ENCODE measurements around the gene GLRA1.

GLRA1 gene

DNA sequence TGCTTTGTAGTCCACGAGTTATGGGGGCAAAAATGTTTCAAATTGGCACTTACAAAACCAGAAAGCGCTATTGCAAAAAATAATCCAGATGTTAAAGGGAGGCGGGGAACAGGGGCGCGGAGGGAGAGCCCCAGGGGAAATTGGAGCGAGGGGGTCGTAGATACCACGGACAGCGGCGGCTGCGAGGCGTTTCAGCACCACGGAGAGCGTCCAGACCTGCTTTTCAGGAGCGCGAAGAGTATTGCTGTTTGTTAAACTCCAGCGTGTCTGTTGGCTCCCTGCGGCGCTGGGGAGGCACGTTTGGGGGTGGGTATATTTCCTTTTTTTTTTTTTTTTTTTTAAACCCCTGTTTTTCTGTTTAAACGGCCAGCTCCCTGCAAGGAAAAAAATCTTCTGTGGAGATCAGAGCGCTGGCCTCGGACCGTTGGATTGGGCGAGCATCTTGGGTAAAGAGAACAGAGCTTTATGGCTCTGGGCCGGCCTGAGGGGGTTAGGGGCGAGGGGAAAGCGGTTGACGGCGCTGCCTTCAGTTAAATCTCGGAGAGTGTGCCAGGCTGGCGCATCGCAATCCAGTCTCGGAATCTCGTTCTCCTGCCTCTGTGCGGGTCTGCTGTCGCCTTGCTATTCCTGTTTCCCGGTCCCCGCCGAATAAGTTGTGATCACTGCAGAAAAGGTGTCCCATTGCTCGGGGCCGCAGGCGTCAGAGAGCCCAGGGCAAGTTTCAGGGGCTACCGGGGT, at the start of gene GLRA1:
TSS of gene GLRA1 (minus strand) at position 288 of the 738 bp plus-strand sequence. CDS start 302 bp downstream, outside the sequence.
- DNase-seq (ENCODE audit: low read depth in 2 of 2), result peak in 1 of 2 donors; percentile 9

DNA sequence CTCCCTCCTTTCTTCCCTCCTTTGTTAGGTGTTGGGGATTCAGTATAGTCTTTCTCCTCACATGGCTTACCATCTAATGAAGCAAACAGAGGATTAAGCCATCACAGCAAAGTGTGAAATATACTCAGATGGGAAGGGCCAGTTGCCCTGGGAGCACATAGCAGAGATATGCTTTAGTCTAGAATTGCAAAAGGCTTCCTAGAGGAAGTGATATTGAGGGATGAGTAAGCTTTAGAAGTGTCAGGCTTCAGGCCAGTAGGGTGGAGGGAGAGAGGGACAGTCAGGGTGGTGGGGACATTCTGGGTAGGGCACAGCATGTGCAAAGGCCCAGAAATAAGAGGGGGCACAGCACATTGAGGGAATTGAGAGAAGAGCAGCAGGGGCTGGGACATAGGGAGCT, 46.2 kb upstream of the GLRA1 start:
- DNase-seq (ENCODE audit: low read depth in 2 of 2), result no peak

DNA sequence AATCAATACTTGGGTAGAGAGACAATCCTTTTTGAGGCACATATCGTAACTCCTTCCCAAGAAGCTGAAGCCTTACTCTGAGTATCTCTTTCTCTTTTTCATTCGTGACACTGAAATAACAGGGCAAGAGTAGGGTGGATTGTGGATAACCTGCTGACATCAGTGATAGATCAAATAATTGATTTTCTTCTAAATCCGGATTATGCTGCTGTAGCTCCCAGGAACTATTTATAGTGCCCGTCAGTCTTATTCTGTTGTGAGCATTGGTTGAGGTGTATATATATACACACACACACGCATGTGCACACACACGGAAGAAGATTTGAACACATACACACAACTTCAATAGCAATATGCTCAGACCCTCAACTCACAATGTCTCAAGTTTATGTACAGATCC, 43.2 kb upstream of the GLRA1 start:
- DNase-seq (ENCODE audit: low read depth in 2 of 2), result no peak

DNA sequence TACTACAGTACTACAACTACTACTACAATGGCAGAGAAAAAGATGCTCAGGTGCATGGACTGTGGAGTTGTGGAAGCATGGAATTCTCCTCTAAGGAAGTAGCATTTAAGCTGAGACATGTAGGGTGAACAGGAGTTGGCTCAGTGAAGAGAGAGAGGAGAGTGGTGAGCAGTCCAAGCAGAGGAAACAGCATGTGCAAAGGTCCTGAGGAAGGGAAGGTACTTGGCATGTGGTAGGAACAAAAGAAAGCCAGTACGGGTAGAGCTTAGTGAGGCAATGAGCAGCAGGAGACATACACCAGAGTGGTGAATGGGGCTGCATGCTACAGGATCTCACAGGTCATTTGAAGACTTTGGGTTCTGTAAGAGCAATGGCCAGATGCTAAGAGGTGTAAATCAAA, 41.4 kb upstream of the GLRA1 start:
- DNase-seq (ENCODE audit: low read depth in 2 of 2), result no peak

DNA sequence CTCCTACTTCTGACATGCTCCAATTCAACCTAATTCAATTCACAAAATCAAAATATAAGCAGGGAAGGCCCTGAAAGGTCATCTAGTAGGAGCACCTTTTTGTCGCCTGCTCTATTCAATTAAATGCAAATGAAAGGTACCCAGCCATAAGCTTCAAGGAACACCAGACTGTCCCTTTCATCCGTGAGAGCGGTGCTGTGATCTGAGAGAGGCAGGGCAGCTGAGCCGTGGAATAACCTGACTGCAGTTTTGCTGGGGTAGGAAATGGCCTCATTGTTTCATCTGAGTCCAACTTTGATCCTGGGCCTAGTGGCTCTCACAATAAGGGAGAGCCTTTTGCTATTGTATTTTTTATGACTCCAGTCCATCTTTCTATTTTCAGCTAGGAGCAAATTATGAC, 39.8 kb upstream of the GLRA1 start:
- DNase-seq (ENCODE audit: low read depth in 2 of 2), result no peak

DNA sequence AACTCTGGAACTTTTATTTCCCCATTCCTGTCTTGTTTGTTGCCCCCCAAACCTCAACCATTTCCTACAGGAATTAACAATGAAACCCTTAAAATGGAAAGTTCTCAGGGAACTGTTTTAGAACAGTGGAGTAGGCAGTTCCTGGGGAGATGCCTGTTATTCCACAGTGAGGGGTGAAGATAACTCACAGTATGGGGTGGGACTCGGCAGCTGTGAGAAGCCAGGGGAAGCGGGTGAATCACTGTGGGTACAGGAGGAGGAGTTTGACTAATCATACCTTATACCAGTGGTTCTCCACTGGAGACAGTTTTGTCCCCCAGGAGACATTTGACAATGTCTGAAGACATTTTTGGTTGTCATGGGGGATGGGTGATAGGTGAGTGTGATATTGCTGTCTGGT, 36.9 kb upstream of the GLRA1 start:
- DNase-seq (ENCODE audit: low read depth in 2 of 2), result no peak

DNA sequence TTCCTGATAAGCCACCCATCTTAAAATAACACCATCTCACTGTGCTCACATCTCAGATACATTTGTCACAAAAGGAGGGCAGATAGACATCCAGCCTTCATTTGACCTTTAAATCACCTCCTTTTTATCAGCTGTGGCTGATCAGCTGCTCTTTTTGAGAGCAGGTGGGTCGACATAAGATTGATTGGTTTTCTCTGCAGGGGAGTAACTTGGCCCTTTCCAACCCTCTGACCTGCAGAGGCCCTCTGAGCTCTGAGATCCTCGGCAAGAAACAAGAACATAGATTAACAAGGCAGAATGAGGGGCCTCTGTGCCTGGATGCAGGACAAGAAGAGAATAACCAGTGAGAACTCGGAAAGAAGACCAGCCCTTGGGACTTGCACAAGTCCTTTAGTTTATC, 33.5 kb upstream of the GLRA1 start:
- DNase-seq (ENCODE audit: low read depth in 2 of 2), result no peak

DNA sequence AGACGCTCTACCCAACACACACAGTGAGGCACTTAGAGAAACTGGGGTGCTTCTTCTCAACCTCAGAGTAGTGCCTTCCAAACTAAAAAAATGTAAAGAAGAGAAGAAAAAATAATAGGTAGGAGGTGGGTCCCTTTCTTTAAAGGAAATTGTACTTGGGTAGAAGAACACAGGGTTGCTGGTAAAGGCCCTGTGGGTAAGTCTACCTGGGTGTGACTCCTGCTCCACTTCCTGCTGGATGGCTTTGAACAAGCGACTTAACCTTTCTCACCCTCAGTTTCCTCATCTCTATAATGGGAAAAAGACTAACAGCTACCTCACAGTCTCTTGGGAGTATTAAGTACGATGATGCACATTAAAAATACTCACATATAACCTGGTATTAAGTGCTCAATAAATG, 32.1 kb upstream of the GLRA1 start:
- no peak for DNase-seq (ENCODE audit: low read depth in 2 of 2)

DNA sequence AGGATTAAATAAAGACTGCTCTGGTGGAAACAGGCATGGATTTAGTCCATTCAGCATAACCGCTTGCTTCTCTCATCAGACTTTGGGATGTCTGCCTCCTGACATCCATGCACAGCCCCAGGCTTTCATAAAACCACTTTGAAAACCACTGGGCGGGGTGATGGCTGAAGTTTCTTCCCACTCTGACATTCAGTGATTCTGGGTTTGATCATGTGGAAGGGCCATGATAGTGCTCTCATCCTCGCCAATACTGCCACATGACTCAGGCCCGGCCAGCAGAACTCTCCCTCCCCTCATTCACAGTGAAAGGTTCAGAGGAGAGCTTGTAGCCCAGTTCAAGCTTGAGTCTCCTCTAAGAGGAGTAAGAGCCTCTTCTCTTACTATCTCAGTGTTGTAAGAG, 29.6 kb upstream of the GLRA1 start:
- no peak for DNase-seq (ENCODE audit: low read depth in 2 of 2)

DNA sequence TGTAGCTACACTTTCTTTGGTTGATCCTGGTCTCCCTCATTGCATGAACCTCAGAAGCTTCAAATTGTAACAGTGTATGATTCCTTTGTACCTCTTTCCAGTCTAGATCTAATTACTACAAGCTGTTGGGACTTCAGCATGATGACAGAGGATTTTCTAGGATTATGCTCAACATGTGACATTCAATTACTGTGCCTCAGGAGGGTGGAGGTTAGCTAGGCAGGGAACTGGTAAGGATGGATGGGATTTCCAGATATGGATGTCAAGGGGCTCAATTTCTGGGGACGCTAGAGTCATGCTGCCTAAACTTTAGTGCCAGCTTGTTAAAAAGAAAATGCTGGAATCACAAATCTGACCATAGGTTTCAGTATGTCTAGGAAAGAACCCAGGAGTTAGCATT, 29.2 kb upstream of the GLRA1 start:
- DNase-seq (ENCODE audit: low read depth in 2 of 2), result no peak

DNA sequence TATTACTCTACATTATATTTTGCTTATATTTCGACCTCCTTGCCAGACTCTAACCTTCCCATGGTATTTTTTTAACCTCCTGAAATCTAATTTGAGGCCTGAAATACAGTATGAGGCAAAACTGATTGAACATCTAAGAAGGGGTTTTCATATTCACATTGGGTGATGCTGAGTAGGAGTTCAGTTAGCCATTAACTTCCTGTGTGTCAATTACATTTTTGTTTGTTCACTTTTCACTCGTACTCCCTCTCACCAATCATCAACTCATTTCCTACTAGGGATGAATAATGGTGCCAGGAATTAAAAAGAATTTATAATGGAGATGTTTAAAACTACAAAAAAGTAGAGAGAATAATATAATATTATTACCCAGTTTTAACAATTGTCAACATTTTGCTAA, 27.6 kb upstream of the GLRA1 start:
- DNase-seq (ENCODE audit: low read depth in 2 of 2), result no peak

DNA sequence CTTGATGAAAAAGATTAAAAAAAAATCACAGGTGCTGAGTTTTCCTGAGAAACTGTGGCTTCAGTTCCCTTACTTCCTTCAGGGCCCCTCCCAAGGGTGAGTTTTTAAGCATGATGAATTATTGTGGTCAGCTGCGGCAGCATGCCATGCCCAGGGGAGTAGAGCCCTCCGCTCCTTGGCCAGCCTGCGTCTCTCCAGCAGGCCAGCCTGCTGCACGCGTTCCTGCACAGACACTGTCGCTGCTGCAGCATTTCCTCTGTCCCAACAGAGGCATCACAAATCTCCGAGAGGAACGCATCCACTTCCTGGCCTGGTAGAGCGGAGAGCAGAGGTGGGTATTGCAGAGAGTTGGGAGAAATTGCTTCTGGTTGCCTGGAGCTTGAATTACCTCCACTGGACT, 26.1 kb upstream of the GLRA1 start:
- no peak for DNase-seq (ENCODE audit: low read depth in 2 of 2)

DNA sequence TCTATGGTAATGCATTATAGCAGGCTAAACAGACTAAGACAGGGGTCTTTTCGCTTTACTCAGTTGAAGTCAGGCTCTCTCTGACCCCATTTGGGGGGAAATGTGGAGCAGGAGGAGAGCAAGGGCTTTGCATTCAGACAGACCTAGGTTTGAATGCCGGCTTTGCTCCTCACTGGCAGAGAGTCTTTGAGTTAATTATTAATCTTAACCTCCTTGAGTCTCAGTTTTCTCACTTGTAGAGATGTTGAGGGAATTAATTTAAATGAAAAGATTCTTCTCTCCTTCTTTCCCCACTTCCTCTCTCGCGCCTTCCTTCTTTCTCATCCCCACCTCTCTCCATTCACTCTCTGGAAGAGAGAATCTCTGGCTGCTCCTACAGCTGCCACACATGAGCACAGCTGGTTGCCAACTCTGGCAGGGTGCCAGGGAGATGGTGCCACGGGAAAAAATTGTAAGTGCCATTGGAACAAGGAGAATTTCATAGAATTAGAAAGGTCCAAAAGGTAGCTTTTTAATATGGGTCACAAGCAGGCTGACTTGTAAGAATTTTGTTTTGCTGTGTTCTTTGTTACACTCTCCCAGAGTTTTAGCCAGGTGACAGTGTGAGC, 25.2 kb upstream of the GLRA1 start:
- DNase-seq (ENCODE audit: low read depth in 2 of 2), result no peak

DNA sequence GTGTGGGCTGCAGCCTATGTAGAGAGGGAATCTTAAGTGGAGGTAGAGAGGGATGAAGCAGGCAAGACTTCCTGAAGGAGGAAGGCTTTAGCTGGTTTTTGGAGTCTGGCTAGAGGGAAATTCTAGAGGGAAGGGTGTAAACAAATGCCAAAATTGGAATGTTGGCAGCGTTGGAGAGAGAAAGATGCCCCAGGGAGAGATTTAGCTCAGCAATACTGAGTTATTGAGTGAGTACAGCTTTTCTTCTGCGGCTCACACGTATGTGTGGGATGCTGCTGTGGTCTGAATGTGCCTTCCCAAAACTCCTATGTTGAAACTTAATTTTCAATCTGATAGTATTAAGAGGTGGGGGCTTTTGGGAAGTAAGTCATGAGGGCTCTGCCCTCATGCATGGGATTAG, 24.5 kb upstream of the GLRA1 start:
- no peak for DNase-seq (ENCODE audit: low read depth in 2 of 2)

DNA sequence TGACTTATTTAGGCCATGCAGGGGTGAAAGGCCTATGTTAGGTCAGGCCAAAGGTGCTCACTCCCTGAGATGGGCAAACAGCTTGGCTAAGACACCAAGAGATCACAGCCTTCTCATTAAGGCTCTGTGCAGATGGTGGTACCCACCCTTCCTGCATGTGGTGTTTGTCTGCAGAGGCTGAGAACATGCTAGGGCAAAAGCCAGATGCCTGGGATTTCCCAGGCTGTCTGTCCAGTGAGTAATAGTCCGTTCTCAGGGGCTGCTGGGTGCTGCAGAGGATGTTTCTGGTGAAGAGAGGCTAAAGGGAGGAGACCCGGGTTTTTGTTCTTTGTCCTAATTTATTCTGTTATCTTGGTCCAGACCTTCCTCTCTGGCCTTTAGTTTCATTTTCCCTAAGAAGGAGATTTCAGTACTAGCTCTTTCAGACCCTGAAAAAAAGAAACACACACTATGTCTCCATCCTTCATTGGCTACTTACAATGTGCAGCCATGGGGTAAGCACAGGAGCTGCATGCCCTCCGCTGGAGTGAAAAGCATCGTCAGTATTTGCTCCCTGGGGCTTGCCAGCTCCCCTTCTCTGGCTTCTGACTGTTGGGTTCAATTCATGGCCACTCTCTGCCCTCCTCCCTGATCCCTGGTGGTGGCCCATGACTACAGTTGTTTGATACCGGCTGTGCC, 23.4 kb upstream of the GLRA1 start:
- DNase-seq (ENCODE audit: low read depth in 2 of 2), result no peak

DNA sequence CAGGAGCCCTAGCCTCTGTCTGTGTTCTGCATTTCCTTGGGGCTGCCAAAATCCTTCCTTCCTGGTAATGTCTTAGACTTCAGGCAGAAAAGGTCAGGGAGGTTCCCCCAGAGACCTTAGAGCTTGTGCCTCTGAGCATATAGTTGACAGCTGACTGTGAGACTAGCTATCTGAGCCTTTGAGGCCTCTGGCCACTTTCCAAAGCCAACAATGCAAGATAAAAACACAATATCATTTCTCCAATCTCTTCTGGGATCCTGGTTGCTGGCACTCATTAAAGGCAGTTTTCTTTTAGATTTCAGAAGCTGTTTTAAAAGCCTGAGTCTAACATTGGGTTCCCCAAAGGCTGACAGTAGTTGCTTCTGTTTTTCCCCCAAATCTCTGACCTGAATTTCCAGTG, 13.2 kb upstream of the GLRA1 start:
- no peak for DNase-seq (ENCODE audit: low read depth in 2 of 2)

DNA sequence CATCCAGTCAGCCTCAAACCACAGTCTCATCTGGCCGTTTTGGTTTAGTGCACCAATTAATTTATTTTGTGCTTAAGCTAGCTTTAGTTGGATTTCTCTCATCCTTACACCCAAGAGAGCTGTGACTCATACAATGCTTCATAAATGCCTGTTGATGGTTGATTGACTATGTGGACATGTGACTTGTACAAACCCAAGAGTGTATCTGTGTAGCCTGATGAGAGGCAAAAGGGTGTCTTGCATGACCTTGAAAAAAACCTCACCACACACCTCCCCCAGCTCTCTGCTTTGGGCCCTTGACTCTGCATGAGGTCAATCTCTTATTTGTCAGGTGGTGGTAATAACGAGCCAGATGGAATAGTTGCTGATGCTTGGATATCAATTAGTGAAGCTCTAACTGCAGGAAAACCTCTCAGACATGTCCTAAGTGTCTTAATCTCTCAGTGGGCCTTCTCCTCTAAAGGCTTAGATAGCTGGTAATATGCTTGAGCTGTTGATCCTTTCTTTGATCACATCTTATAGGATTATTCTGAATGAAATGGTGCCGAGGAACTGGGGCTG, 10.6 kb upstream of the GLRA1 start:
- no peak for DNase-seq (ENCODE audit: low read depth in 2 of 2)

DNA sequence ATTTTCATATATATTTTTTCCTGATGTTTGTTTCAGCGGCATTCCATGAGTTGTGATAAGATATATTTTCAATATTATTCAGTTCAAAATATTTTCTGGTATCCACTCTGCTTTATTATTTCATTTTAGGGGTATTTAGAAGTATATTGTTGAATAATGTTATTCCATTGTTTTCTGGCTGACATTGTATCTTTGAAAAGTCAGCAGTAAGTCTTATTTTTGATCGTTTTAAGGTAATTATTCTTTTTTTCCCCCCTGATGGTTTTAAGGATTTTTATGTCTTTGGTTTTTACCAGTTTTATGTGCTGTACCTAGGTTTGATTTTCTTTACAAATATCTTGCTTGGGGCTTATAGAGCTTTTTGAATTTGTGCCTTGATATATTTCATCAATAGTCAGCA, 6.6 kb upstream of the GLRA1 start:
- no peak for DNase-seq (ENCODE audit: low read depth in 2 of 2)

DNA sequence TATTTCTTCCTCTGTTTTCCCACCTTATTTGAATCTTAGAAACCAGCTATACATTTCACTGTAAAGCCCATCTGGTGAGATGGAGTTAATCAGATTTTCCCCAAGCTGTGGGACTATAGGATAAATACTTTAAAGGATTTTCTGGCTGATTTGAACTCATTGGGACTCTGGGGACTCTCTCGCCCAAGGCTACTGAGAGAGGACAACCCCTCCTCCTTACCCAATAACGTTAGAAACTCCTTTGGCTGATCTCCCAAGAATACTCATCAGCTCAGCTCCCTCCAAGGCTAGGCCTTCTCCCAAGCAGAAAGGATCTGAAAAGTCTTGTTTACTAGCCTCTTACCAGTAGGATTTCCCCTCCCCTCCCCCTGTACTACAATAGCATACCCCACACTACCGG, 1.5 kb upstream of the GLRA1 start:
- DNase-seq (ENCODE audit: low read depth in 2 of 2), result no peak

DNA sequence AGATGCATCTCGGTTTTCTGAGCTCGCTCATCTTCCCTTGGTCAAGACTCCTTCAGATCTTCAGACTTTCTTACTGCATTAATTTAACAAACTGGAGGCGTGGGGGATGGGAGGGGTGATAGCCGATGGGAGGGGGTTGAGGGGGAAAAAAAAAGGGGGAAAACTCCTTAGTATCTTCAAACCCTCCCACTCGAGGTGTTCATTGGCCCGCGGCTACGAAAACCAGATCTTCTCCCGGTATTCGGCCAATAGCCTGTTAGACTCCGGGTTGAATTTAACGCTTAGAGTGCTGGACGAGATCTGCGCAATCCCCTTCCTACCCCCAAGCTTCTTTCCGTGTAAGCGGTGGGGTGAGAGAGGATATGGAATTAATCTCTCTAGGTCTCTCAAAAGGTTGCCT, 689 bp upstream of the GLRA1 start:
- no peak for DNase-seq (ENCODE audit: low read depth in 2 of 2)

DNA sequence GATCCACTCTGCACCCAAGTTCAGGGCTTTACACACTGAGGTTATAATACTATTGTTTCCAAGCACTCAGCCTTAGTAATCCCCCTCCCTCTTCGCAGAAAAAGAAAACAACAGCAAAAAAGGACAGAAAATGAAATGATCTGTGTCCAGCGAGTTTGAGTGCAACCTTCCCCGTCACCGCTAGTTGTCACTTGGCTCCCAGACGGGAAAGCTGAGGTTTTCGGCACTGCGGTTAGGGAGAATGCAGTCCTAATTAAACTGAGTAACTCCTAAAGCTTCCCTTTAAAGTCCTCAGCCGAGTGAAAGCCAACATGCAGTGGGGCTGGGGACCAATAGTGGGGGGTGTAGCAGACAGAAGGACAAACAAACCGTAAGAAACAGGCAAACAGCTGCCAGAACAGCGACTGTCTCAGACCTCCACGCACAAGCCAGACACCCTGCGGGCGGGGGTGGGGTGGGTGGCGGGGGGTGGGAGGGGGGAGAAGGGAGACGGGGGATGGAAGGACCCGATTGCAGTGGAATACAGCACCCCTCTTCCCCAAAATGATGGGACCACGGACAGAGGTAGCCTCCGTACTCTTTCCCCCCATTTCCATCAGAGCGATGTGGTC, 680 bp downstream of the GLRA1 start:
- no peak for DNase-seq (ENCODE audit: low read depth in 2 of 2)

DNA sequence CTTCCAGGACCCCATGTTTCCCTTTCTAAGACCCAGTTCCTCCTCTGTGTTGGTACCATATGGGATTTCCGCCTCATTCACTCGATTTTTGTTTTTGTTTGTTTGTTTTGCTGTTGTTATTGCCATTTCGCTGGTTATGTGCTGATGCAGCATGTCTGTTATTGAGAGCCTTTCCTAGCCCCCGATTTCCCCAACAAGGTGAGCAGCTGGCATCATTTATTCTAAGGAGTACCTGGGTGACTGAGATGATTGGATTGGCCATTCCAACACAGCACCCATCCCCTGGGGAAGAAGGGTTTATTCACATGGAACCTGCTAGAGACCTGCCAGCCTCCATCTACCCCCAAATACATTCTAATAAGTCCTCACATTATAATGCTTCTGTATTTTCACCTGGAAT, 2.7 kb downstream of the GLRA1 start:
- no peak for DNase-seq (ENCODE audit: low read depth in 2 of 2)

DNA sequence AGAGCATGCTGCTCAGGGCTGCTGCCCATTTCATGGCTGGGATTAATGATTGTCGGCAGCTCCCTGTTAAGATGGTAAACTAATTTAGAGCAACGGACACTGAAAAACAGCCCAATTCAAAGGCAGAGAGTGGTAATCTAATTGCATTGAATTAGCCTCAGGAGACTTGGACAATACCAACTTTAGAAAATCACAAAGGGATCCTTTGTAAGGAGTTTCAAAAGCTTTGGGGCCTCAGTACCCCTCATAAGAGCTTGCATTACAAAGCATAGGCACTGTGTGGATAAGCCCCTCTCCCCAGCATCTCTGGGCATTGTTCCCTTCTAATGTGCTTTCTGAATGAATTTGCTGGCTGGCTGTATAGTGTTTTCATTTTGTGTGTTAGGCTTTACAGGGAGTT, 6.7 kb downstream of the GLRA1 start:
- DNase-seq (ENCODE audit: low read depth in 2 of 2), result no peak
